H9 (cell line): Measurements from ENCODE around the gene ABR. TPM values are rescaled to one million over a fixed set of nuclear protein-coding genes. Genes with fewer than 3 reads are reported as not detected.

ENCODE experiments used
- DNase-seq: peaks from one replicate; pipeline ENCODE4 v3.0.0-alpha.2; 2017
- H2AFZ ChIP-seq: one replicate; pipeline ENCODE4 v1.6.1; 2013; ENCODE audit warnings: mild to moderate bottlenecking, low read length, control low read depth, moderate library complexity
- H2AK5ac ChIP-seq: 2 replicates; pipeline ENCODE4 v1.6.1; 2013; ENCODE audit warnings: low read length, control low read depth, mixed read lengths; ENCODE audit not compliant: insufficient read length
- H2BK120ac ChIP-seq: one replicate; pipeline ENCODE4 v1.6.1; 2013; ENCODE audit warnings: low read depth, mild to moderate bottlenecking, low read length, control low read depth, inconsistent platforms; ENCODE audit not compliant: poor library complexity, severe bottlenecking
- H2BK12ac ChIP-seq: 2 replicates; pipeline ENCODE4 v1.6.1; 2013; ENCODE audit warnings: low read length, control low read depth, mixed read lengths, low read depth; ENCODE audit not compliant: insufficient read length
- H2BK15ac ChIP-seq: 2 replicates; pipeline ENCODE4 v1.6.1; 2013; ENCODE audit warnings: low read depth, low read length, control low read depth
- H2BK20ac ChIP-seq: one replicate; pipeline ENCODE4 v1.6.1; 2013; ENCODE audit warnings: low read depth, mild to moderate bottlenecking, low read length, control low read depth, inconsistent platforms; ENCODE audit not compliant: poor library complexity, severe bottlenecking
- H2BK5ac ChIP-seq: 2 replicates; pipeline ENCODE4 v1.6.1; 2013; ENCODE audit warnings: low read length, control low read depth, mixed read lengths; ENCODE audit not compliant: insufficient read length
- H3K14ac ChIP-seq: 2 replicates; pipeline ENCODE4 v1.6.1; 2013; ENCODE audit warnings: low read length, control low read depth; ENCODE audit not compliant: insufficient read depth
- H3K18ac ChIP-seq: 2 replicates; pipeline ENCODE4 v1.6.1; 2013; ENCODE audit warnings: low read depth, mild to moderate bottlenecking, mixed read lengths, low read length, control low read depth; ENCODE audit not compliant: insufficient read length
- H3K23ac ChIP-seq: 2 replicates; pipeline ENCODE4 v1.6.1; 2013; ENCODE audit warnings: low read length, control low read depth, mixed read lengths, low read depth; ENCODE audit not compliant: insufficient read length
- H3K23me2 ChIP-seq: 2 replicates; pipeline ENCODE4 v1.6.1; 2013; ENCODE audit warnings: low read depth, mild to moderate bottlenecking, mixed read lengths, low read length, control low read depth; ENCODE audit not compliant: insufficient read length, poor library complexity, severe bottlenecking
- H3K27ac ChIP-seq: 2 replicates; pipeline ENCODE4 v1.5.1; 2013; ENCODE audit warnings: low read length, control low read depth, mixed read lengths, low read depth; ENCODE audit not compliant: insufficient read length
- H3K27me3 ChIP-seq: 2 replicates; pipeline ENCODE4 v1.6.1; 2013; ENCODE audit warnings: low read length, control low read depth, inconsistent platforms; ENCODE audit not compliant: insufficient read depth
- H3K4ac ChIP-seq: 2 replicates; pipeline ENCODE4 v1.6.1; 2013; ENCODE audit warnings: low read depth, mild to moderate bottlenecking, control low read depth, inconsistent platforms, low read length, moderate library complexity
- H3K4me1 ChIP-seq: 2 replicates; pipeline ENCODE4 v1.6.1; 2013; ENCODE audit warnings: low read length, control low read depth, inconsistent platforms; ENCODE audit not compliant: insufficient read depth
- H3K4me2 ChIP-seq: 2 replicates; pipeline ENCODE4 v1.6.1; 2013; ENCODE audit warnings: low read length, control low read depth, mixed read lengths; ENCODE audit not compliant: insufficient read length, insufficient read depth
- H3K56ac ChIP-seq: 2 replicates; pipeline ENCODE4 v1.6.1; 2013; ENCODE audit warnings: low read depth, mild to moderate bottlenecking, mixed read lengths, low read length, control low read depth; ENCODE audit not compliant: insufficient read length
- H3K79me1 ChIP-seq: 2 replicates; pipeline ENCODE4 v1.6.1; 2013; ENCODE audit warnings: low read depth, mild to moderate bottlenecking, moderate library complexity, low read length, control low read depth, inconsistent platforms; ENCODE audit not compliant: insufficient read depth, poor library complexity, severe bottlenecking
- H3K79me2 ChIP-seq: 2 replicates; pipeline ENCODE4 v1.6.1; 2013; ENCODE audit warnings: low read length, control low read depth, inconsistent platforms; ENCODE audit not compliant: insufficient read depth
- H3K9ac ChIP-seq: 2 replicates; pipeline ENCODE4 v1.6.1; 2013; ENCODE audit warnings: low read length, control low read depth, mixed read lengths; ENCODE audit not compliant: insufficient read length; ENCODE audit errors: extremely low read depth
- H3K9me3 ChIP-seq: one replicate; pipeline ENCODE4 v1.6.1; 2013; ENCODE audit warnings: low read depth, low read length, inconsistent platforms; ENCODE audit not compliant: control insufficient read depth
- H3T11ph ChIP-seq: one replicate; pipeline ENCODE4 v1.6.1; 2013; ENCODE audit warnings: mild to moderate bottlenecking, low read length, control low read depth, inconsistent platforms
- H4K20me1 ChIP-seq: one replicate; pipeline ENCODE4 v1.6.1; 2013; ENCODE audit not compliant: control insufficient read depth, insufficient read length, insufficient read depth
- H4K5ac ChIP-seq: 2 replicates; pipeline ENCODE4 v1.6.1; 2013; ENCODE audit warnings: low read depth, mild to moderate bottlenecking, mixed read lengths, low read length, control low read depth; ENCODE audit not compliant: insufficient read length
- H4K8ac ChIP-seq: replicated peaks from 2 replicates; pipeline ENCODE4 v1.6.1; 2013; ENCODE audit warnings: low read length, control low read depth, mixed read lengths, low read depth; ENCODE audit not compliant: insufficient read length
- H4K91ac ChIP-seq: 2 replicates; pipeline ENCODE4 v1.6.1; 2013; ENCODE audit warnings: low read depth, mild to moderate bottlenecking, moderate library complexity, mixed read lengths, low read length, control low read depth; ENCODE audit not compliant: insufficient read length
- H3K27ac Mint-ChIP-seq, 3 experiments: 2 replicates in 2 of 3; 3 replicates in 1 of 3; pipeline ENCODE4 v1.8.0; 2020 to 2021; ENCODE audit warnings: mixed read lengths in 3 of 3, mild to moderate bottlenecking in 1 of 3, moderate library complexity in 1 of 3
- H3K27me3 Mint-ChIP-seq: 2 replicates; pipeline ENCODE4 v1.8.0; 2021; ENCODE audit warnings: low read depth, mild to moderate bottlenecking, moderate library complexity, mixed read lengths
- H3K36me3 Mint-ChIP-seq, 3 experiments: 2 replicates in 2 of 3; 3 replicates in 1 of 3; pipeline ENCODE4 v1.8.0; 2020 to 2021; ENCODE audit warnings: low read depth in 3 of 3, mixed read lengths in 3 of 3; ENCODE audit not compliant: insufficient read depth in 1 of 3
- H3K4me1 Mint-ChIP-seq, 2 experiments: 2 replicates each; pipeline ENCODE4 v1.8.0; 2020; ENCODE audit warnings: mixed read lengths in 2 of 2
- H3K4me3 Mint-ChIP-seq, 2 experiments: 2 replicates in 1 of 2; 3 replicates in 1 of 2; pipeline ENCODE4 v1.8.0; 2020 to 2021; ENCODE audit warnings: mild to moderate bottlenecking in 2 of 2, mixed read lengths in 2 of 2, moderate library complexity in 1 of 2
- H3K9me3 Mint-ChIP-seq, 2 experiments: 2 replicates in 1 of 2; 3 replicates in 1 of 2; pipeline ENCODE4 v1.8.0; 2020; ENCODE audit warnings: mild to moderate bottlenecking in 2 of 2, mixed read lengths in 2 of 2, moderate library complexity in 1 of 2
- WGBS: extraction: QIAGEN DNeasy Blood & Tissue Kit; methylation state at CpG from one replicate; pipeline ENCODE4 v1.1.7; 2013; ENCODE audit warnings: missing lambda C conversion rate, low lambda C conversion rate, mixed read lengths; ENCODE audit not compliant: insufficient read length; ENCODE audit errors: extremely low coverage; 5-methylcytosine and 5-hydroxymethylcytosine counted together
- total RNA-seq: library from RNA; stranded (reverse); gene quantifications from 2 replicates; pipeline ENCODE4 v1.2.1, GENCODE V29; 2021
- TF ChIP-seq, protein P1 (sequence below): fragments of 200-600 bp; sonication (generic); conservative IDR thresholded peaks from 3 replicates; pipeline ENCODE4 v1.8.0; 2021; ENCODE audit warnings: antibody characterized with exemption, mild to moderate bottlenecking

Gene ABR
- total RNA-seq, 1 experiment from 2014 or later: 34.7 TPM

DNA sequence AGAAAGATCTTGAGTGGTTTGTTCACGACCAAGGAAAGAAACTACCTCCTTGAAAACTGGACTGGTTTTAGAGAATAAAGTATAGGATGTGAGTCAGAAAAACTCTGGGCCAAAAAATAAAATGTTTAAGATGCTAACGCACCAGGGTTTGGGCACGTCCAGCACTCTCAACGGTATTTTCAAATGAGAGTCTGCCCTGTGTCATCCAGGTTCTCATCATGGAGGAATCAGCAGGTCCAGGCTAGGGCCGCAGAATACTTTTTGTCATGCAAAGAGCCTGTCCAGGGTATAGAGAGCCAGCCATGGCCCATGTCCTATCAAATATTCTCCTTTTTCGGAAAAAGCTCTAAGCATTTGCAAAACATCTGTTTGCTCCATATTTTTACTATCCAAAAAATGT, 202.6 kb downstream of the ABR start:
- peaks cover 18% of the 10 kb centered on the region for H3K23me2 ChIP-seq
- H3K4me2 ChIP-seq: peak overlapping the region; percentile 83
- H3K79me1 ChIP-seq: no peaks in the 10 kb centered on the region
- no peak overlapping the region for H2BK20ac ChIP-seq
- H3K9me3 Mint-ChIP-seq: no peaks in the 10 kb centered on the region; a peak in 1 of 5 replicates
- H3K9ac ChIP-seq: no peak overlapping the region
- H2BK120ac ChIP-seq: no peak overlapping the region
- H3T11ph ChIP-seq: no peak overlapping the region
- H4K91ac ChIP-seq: no peak overlapping the region
- no peak overlapping the region for H3K18ac ChIP-seq
- peak overlapping the region; percentile 55 to 68 (median 65); a peak in 1 of 7 replicates for H3K27ac Mint-ChIP-seq
- H3K4me1 Mint-ChIP-seq: peaks cover 47 to 48% of the 10 kb centered on the region in 2 experiments
- H2BK12ac ChIP-seq: no peak overlapping the region
- no peak overlapping the region for H2AFZ ChIP-seq
- peak overlapping the region; percentile 79 to 93 for H3K4me3 Mint-ChIP-seq
- H2BK15ac ChIP-seq: no peak overlapping the region
- no peaks in the 10 kb centered on the region for H4K20me1 ChIP-seq
- H3K56ac ChIP-seq: no peak overlapping the region
- H3K14ac ChIP-seq: no peak overlapping the region
- H3K36me3 Mint-ChIP-seq: peaks cover 4 to 11% (median 10%) of the 10 kb centered on the region in 3 experiments; a peak in 6 of 7 replicates
- no peak overlapping the region for H3K23ac ChIP-seq
- no peak overlapping the region for H4K8ac ChIP-seq
- H3K9me3 ChIP-seq: no peaks in the 10 kb centered on the region
- no peak overlapping the region for H2BK5ac ChIP-seq
- no peak overlapping the region for H3K27ac ChIP-seq
- no peak for DNase-seq
- no peak overlapping the region for H2AK5ac ChIP-seq
- H3K79me2 ChIP-seq: peaks cover 29% of the 10 kb centered on the region
- H3K27me3 Mint-ChIP-seq: no peaks in the 10 kb centered on the region
- peaks cover 11% of the 10 kb centered on the region for H3K4me1 ChIP-seq
- H4K5ac ChIP-seq: no peak overlapping the region
- TF ChIP-seq, protein P1, sequence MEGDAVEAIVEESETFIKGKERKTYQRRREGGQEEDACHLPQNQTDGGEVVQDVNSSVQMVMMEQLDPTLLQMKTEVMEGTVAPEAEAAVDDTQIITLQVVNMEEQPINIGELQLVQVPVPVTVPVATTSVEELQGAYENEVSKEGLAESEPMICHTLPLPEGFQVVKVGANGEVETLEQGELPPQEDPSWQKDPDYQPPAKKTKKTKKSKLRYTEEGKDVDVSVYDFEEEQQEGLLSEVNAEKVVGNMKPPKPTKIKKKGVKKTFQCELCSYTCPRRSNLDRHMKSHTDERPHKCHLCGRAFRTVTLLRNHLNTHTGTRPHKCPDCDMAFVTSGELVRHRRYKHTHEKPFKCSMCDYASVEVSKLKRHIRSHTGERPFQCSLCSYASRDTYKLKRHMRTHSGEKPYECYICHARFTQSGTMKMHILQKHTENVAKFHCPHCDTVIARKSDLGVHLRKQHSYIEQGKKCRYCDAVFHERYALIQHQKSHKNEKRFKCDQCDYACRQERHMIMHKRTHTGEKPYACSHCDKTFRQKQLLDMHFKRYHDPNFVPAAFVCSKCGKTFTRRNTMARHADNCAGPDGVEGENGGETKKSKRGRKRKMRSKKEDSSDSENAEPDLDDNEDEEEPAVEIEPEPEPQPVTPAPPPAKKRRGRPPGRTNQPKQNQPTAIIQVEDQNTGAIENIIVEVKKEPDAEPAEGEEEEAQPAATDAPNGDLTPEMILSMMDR: no peak
- H3K4ac ChIP-seq: no peak overlapping the region
- no CpG with 5 or more reads among the region's 6 CpGs for WGBS
- no peaks in the 10 kb centered on the region for H3K27me3 ChIP-seq
